Measurements from ENCODE around the gene PLPP3. TPM values are rescaled to one million over a fixed set of nuclear protein-coding genes. Genes with fewer than 3 reads are reported as not detected.

Gene PLPP3
- total RNA-seq, 1 donor from 2014 or later, result 236 TPM

DNA sequence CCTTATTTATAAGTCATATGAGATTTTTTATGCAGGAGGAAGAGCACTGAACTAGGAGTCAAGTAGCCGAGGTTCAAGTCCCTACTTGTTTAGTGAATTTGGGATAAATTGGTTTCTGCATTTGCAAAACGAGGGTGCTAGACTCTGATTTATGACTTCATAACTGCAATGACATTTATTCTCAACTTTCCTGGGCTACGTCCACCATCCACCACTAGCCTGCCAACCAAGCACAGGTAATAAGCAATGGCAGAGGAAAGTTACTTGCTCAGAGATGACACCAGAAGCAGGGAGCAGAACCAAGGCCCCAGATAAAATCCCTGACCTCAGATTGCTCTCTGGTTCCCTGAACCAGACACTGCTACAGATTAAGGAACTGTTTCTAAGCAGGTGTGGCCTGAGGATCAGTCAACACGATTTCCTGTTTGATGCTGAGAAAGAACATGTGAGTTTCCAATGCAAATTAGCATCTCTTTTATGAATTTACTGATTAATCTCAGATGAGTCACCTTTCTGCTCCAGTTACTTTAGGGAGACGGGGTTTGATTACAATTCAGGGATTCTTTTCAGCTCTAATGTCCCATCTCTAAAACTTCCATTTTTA lies 52.7 kb downstream of the PLPP3 start:
- H3K27ac ChIP-seq, result no peak overlapping the region
- no peaks in the 10 kb centered on the region for H3K27me3 ChIP-seq
- H3K36me3 ChIP-seq, result peaks cover 6 to 27% of the 10 kb centered on the region in 2 donors
- no peaks in the 10 kb centered on the region for H3K9me3 ChIP-seq
- TF ChIP-seq POLR2AphosphoS5 (IDR thresholded peaks at IDR 0.05; ENCODE audit: insufficient read depth in 1 of 2, low read depth in 1 of 2), result no peak
- H3K4me1 ChIP-seq, result peaks cover 83% of the 10 kb centered on the region
- intact Hi-C loops (cut with DNase I), result no loop called here
- DNase-seq (ENCODE audit: extremely low spot score in 2 of 2), result no peak
- no peak overlapping the region for H3K4me3 ChIP-seq

DNA sequence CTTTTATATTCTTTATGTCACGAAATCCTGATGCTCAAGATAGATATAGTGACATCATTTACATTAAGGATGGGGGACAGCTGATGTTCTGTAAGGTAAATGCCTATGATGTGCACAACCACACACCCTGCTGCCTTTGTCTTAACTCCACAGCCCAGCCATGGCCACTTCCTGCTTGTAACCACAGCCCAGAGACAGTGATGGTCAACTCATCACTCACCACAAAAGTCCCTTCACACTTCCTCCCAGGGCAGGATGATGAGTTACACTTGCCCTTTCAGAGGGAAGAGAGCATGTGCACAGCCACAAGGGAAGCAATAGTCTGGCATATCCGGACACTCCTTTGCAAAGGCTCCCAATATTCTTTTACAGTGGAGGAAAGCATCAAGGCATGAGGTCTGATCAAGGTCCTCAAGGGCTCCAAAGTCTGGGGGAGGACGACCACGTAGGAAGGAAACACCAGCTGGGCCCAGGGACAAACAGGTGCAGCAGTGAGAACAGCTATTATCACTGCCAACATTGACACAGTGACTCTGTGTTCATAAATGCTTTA lies 53.8 kb downstream of the PLPP3 start:
- peaks cover 6 to 27% of the 10 kb centered on the region in 2 donors for H3K36me3 ChIP-seq
- H3K27ac ChIP-seq, result no peak overlapping the region
- no peak for TF ChIP-seq POLR2AphosphoS5 (IDR thresholded peaks at IDR 0.05; ENCODE audit: insufficient read depth in 1 of 2, low read depth in 1 of 2)
- H3K9me3 ChIP-seq, result no peaks in the 10 kb centered on the region
- no peak overlapping the region for H3K4me3 ChIP-seq
- peaks cover 83% of the 10 kb centered on the region for H3K4me1 ChIP-seq
- no peak for DNase-seq (ENCODE audit: extremely low spot score in 2 of 2)
- H3K27me3 ChIP-seq, result no peaks in the 10 kb centered on the region
- intact Hi-C loops (cut with DNase I), result no loop called here

DNA sequence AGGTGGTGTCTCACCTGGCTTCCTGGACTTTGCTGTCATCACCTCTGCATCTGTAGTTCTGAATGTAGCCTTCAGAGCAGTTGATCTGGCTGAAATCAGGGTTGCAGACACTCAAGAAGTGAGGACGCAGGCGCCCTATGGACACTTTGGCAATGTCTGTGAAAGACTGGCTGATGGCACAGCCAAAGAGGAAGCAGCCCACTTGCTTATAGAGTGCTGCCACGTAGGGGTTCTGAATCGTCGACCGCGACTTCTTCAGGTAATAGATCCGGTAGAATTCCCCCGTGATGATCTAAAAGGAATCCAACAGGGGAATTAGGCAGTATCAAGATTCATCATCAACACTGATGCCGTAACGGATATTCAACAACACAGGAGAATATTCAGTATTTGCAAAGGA lies 55.1 kb downstream of the PLPP3 start:
- DNase-seq (ENCODE audit: extremely low spot score in 2 of 2), result no peak
- H3K9me3 ChIP-seq, result no peaks in the 10 kb centered on the region
- H3K36me3 ChIP-seq, result peaks cover 6 to 40% of the 10 kb centered on the region in 2 donors
- TF ChIP-seq, protein P1, sequence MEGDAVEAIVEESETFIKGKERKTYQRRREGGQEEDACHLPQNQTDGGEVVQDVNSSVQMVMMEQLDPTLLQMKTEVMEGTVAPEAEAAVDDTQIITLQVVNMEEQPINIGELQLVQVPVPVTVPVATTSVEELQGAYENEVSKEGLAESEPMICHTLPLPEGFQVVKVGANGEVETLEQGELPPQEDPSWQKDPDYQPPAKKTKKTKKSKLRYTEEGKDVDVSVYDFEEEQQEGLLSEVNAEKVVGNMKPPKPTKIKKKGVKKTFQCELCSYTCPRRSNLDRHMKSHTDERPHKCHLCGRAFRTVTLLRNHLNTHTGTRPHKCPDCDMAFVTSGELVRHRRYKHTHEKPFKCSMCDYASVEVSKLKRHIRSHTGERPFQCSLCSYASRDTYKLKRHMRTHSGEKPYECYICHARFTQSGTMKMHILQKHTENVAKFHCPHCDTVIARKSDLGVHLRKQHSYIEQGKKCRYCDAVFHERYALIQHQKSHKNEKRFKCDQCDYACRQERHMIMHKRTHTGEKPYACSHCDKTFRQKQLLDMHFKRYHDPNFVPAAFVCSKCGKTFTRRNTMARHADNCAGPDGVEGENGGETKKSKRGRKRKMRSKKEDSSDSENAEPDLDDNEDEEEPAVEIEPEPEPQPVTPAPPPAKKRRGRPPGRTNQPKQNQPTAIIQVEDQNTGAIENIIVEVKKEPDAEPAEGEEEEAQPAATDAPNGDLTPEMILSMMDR (IDR thresholded peaks at IDR 0.05), result no peak
- TF ChIP-seq POLR2AphosphoS5 (IDR thresholded peaks at IDR 0.05; ENCODE audit: insufficient read depth in 1 of 2, low read depth in 1 of 2) (no peak), POLR2A (IDR thresholded peaks at IDR 0.05) (no peak)
- intact Hi-C loops (cut with DNase I), result no loop called here
- no peak overlapping the region for H3K27ac ChIP-seq
- H3K4me3 ChIP-seq, result no peak overlapping the region
- H3K4me1 ChIP-seq, result peaks cover 83% of the 10 kb centered on the region
- no peaks in the 10 kb centered on the region for H3K27me3 ChIP-seq

DNA sequence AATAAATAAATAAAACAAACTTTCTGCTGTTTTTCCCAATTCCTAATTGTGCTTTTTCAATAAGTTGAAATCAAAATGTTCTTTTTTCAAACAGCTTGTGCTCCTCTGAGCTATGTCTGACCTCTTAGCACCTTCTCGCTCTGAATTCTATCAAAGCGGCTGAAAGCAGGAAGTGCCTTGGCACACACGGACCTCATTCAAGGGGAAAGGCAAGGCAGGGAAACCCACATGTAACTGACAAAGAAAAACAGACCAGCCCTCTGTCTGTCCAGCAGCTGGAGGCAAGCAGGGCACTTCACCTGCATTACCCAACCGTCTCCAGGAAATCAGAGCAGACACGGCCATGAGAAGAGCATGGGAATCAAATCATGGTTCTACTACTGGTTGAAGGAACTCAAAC lies 56.7 kb downstream of the PLPP3 start:
- no peaks in the 10 kb centered on the region for H3K27me3 ChIP-seq
- no peak overlapping the region for H3K4me3 ChIP-seq
- H3K36me3 ChIP-seq, result peaks cover 6 to 43% of the 10 kb centered on the region in 2 donors
- H3K27ac ChIP-seq, result no peak overlapping the region
- H3K9me3 ChIP-seq, result no peaks in the 10 kb centered on the region
- DNase-seq (ENCODE audit: extremely low spot score in 2 of 2), result no peak
- intact Hi-C loops (cut with DNase I), result no loop called here
- TF ChIP-seq, protein P1 (IDR thresholded peaks at IDR 0.05), result no peak
- TF ChIP-seq POLR2A (IDR thresholded peaks at IDR 0.05) (no peak), POLR2AphosphoS5 (IDR thresholded peaks at IDR 0.05; ENCODE audit: insufficient read depth in 1 of 2, low read depth in 1 of 2) (no peak)
- H3K4me1 ChIP-seq, result peaks cover 83% of the 10 kb centered on the region

DNA sequence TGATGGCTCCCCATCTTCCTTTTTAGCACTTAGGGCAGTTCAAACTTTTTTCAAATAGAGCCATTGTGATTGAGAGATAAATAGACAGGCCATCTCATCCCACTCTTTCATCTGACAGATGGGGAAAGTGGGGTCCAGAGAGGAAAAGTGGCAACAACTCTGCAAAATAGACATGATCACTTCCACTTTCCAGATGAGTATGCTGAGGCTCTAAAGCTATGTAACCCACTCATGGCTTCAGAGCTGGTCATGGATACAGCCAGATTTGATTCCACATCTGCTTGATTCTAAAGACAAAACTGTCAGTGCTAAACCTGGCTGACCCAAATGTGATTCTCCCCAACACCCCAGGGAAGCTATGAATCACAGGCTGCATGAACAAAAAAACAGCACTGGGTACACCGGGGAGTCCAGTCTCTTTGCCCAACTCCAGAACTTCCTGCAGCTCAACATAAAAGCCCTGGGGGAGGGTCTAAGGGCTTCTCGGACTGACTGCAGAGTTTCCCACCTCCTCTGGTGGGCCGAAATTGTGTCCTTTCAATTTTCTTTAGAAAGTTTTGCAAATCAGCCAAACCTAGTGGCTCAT lies 59.3 kb downstream of the PLPP3 start:
- no peak overlapping the region for H3K27ac ChIP-seq
- H3K4me3 ChIP-seq, result no peak overlapping the region
- H3K9me3 ChIP-seq, result no peaks in the 10 kb centered on the region
- intact Hi-C loops (cut with DNase I), result no loop called here
- DNase-seq (ENCODE audit: extremely low spot score in 2 of 2), result no peak
- peaks cover 84% of the 10 kb centered on the region for H3K4me1 ChIP-seq
- H3K36me3 ChIP-seq, result peaks cover 6 to 43% of the 10 kb centered on the region in 2 donors
- TF ChIP-seq, protein P1 (IDR thresholded peaks at IDR 0.05), result no peak
- no peak for TF ChIP-seq POLR2A (IDR thresholded peaks at IDR 0.05)
- H3K27me3 ChIP-seq, result no peaks in the 10 kb centered on the region
